Stomach (tissue), 4 donors: ENCODE results near the gene C1orf52.

Source experiments
- POLR2A ChIP-seq, 4 donors: fragments of 450-650 bp; IDR thresholded peaks; one replicate each; pipeline ENCODE4 v1.6.1; 2016; ENCODE audit warnings: antibody characterized with exemption in 4 of 4, control low read depth in 2 of 4, mild to moderate bottlenecking in 1 of 4, moderate library complexity in 1 of 4
- POLR2AphosphoS5 ChIP-seq, 3 donors: sonication (generic); formaldehyde crosslinking; IDR thresholded peaks; one replicate each; pipeline ENCODE4 v1.6.1; 2016; ENCODE audit warnings: antibody characterized with exemption in 3 of 3
- TF ChIP-seq, protein P1 (sequence below), 7 experiments: fragments of 450-650 bp in 4 of 7; fragments of 200-600 bp in 3 of 7; sonication (generic) in 3 of 7; IDR thresholded peaks; one replicate each; pipeline ENCODE4 v1.5.1; 2016 to 2019; ENCODE audit warnings: antibody characterized with exemption in 7 of 7, control low read depth in 2 of 7, mild to moderate bottlenecking in 1 of 7

- TF ChIP-seq, protein P1, sequence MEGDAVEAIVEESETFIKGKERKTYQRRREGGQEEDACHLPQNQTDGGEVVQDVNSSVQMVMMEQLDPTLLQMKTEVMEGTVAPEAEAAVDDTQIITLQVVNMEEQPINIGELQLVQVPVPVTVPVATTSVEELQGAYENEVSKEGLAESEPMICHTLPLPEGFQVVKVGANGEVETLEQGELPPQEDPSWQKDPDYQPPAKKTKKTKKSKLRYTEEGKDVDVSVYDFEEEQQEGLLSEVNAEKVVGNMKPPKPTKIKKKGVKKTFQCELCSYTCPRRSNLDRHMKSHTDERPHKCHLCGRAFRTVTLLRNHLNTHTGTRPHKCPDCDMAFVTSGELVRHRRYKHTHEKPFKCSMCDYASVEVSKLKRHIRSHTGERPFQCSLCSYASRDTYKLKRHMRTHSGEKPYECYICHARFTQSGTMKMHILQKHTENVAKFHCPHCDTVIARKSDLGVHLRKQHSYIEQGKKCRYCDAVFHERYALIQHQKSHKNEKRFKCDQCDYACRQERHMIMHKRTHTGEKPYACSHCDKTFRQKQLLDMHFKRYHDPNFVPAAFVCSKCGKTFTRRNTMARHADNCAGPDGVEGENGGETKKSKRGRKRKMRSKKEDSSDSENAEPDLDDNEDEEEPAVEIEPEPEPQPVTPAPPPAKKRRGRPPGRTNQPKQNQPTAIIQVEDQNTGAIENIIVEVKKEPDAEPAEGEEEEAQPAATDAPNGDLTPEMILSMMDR (IDR thresholded peaks at IDR 0.05): no peak
- TF ChIP-seq POLR2A (IDR thresholded peaks at IDR 0.05) (no peak), POLR2AphosphoS5 (IDR thresholded peaks at IDR 0.05) (no peak)
Measured at GRCh38 chr1:85225624-85226380, 33.7 kb downstream of the C1orf52 start.
